ENCODE measurements around the gene TMEM207.

The TMEM207 gene

GRCh38 chr3:190384309-190384756 lies 65.4 kb downstream of the TMEM207 start:
- FAIRE-seq: no peak

GRCh38 chr3:190382082-190382481 lies 67.6 kb downstream of the TMEM207 start:
- FAIRE-seq: no peak

- no peak for FAIRE-seq
These were observed 68.3 kb downstream of the TMEM207 start for GRCh38 chr3:190381441-190381840.

- no peak for FAIRE-seq
These were observed 69.5 kb downstream of the TMEM207 start for GRCh38 chr3:190380184-190380583.

All from colon (tissue), 2 donors.